GM19455 (cell line): ENCODE measurements around the gene MOB2.

Experiments used
- ATAC-seq: cut with Tn5 transposase; IDR thresholded peaks from one replicate; pipeline ENCODE4 v1.9.1; 2021; ENCODE audit not compliant: unreplicated experiment

MOB2 gene

DNA sequence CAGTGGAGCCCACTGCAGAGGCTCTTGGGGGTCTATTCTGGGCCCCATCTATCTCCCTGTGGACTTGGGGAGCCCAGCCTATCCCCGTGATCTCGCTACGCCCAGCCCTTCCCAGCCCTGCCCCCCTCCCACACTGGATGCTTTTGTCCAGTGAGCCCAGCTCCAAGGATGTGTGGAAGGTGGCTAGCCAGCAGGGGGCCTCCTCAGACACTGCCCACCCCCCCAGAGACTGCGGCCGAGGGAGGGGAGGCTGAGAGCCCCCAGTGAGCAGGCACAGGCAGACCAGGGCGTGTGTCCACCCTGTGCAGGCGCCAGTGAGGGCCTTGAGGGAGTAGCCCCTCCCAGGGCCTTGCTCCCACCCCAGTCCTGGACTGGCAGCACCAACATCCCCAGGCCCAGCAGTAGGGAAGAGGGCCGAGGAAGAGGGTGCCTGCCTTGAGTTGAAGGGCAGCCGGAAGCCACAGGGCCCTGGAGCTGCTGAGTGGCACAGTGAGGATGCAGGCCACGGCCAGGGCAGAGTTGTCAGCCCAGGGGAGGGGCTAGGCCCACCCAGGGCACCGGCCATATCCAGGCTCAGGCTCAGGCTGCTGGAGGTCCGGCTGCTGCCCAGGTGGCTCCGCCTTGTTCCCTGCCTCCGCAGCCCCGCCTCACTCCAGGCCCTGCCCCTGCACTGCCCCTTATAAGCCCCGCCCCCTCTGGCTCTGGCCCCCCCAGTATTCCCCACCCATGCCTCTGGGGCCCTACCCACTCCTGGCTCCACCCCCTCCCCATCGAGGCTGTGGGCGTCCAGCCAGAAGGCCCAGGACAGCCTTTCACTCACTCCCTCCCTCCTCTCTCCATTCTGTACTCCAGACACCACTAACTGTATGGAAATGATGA is 28.0 kb downstream of the MOB2 start:
- ATAC-seq, result no peak

DNA sequence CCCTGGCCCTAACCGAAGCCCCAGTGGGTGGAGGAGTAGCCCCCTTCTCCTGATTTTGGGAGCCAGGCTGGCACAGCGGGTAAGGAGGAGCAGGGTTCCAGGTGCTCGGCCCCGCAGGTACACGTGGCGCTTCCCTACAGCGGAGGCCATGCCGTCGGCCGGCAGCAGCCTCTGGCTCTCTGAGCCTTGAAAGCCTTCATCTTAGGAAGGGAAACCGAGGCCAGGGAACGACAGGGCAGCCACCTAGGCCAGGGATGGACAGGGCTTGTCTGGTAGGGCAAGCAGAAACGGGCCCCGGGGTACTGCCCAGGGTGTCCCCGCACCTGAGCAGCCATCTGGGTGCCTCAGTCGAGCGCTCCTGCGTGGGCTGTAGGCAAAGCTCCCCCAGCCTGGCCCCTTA is 28.7 kb downstream of the MOB2 start:
- no peak for ATAC-seq

DNA sequence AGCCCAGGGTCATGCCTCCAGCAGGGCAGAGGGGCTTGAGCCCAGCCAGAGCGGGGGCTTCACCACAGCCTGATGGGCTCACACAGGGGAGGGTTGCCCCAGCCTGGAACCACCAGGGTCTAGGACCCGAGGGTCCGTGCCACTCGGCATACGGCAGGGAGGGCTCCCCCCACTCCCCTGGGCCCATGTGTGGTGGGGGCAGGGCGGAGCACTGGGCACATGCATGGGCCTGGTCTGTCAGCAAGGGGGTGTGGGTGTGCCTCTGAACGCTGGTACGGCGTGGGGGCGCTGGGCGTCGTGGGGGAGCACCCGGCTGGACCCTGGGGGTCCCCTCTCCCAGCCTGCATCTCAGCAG is 29.3 kb downstream of the MOB2 start:
- ATAC-seq, result no peak

DNA sequence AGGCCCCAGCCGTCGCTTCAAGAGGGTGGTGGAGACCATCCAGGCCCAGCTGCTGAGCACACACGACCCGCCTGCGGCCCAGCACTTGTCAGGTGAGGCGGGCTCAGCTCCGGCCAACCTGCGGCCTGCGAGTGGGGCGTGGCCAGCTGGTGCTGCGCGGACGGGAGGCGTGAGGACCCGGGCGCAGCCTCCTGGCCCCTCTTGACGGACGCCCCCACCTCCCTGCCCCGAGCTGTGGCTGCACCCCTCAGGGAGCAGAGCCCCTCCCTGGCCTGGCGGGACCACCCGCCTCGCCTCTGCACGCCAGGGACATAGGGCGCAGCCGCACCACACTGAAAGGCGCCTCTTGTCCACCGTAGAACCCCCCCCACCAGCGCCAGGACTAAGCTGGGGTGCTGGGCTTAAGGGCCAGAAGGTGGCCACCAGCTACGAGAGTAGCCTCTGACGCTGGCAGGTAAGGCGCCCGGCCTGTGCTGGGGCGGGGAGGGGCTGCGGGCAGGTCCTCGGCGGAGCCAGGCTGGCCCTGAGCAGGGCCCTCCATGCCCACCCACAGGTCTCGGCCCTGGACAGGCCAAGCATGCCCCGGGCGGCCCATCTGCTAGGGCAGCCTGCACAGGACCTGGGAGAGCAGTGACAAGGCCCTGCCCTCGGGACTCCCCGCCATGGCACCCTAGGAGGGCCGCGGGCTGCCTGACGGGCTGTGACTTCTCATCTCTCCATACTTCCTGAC is 29.8 kb downstream of the MOB2 start:
- no peak for ATAC-seq

DNA sequence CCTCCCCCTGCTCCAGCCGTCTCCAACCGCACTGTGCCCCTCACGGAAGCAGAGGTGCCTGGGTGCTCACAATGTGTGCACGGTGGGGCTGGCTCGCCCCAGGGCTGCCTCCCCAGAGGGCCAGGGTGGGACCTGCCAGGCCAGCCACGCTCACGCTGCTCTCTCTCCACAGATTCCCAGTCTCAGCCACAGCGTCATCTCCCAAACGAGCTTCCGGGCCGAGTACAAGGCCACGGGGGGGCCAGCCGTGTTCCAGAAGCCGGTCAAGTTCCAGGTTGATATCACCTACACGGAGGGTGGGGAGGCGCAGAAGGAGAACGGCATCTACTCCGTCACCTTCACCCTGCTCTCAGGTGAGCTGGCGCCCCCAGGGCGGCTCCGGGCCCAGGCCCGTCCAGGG is 30.4 kb downstream of the MOB2 start:
- no peak for ATAC-seq

DNA sequence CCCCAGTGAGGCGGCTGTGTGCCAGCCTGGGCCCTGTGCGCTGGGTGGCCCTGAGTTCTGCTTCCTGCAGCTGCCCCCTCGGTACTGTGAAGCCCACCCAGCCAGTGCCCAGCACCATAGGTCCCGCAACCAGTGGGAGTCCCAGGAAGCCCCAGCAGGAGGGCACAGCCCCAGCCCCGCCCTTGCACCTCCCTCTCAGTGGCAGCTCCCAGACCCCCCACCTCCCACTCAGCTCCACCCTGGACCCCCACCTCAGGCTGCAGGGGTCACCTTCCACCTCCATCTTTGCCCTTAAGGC is 30.9 kb downstream of the MOB2 start:
- no peak for ATAC-seq

DNA sequence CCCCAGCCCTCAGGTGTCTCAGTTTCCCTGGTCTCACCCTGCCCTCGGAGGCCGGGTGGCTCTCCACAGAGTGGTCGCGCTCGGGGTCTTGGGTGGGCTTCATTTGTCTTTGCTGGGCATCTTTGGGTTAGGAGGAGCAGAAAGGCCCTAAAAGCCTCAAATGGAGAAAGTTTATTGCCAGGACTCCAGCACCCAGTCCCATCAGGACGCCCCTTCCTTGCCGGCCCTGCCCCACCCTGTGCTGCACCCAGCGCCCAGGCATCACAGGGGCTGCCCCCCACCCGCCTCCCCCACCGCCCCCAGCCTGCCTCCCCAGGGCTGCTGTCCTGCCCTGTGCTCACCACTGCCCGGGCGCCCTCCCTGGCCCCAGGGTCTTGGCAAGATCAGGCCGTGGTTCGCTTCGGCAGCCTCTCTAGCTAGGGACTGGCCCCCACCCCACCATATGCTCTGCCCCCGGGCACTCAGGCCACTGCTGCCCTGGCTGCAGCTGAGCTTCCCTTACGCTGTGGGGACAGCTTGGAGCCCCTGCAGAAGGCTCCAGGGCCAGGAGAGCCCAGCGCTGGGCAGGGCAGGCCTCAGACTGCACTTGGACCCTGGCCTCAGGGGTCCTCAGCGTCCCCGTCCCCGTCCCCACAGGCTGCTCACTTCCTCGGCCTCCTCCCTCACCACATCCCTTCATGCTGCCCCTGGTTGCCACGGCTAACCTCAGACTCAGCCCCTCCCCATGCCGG is 31.4 kb downstream of the MOB2 start:
- ATAC-seq, result no peak

DNA sequence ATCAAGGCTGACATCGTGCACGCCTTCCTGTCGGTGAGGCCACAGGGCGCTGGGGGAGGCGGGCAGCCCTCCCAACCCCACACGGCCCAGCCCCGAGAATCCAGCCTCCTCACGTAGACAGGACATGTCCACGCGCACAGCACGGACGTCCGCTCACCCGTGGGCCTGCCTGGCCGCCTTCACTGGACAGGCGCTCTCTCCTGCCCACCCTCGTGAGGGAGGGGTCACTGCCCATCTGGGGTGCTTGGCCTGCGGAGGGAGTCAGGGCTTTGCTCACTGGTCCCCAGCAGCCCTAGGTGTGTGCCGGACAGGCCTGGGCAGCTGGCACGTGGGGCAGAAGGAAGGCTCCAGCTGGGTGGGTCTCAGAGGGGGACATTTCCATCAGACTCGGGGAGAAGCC is 32.0 kb downstream of the MOB2 start:
- no peak for ATAC-seq

DNA sequence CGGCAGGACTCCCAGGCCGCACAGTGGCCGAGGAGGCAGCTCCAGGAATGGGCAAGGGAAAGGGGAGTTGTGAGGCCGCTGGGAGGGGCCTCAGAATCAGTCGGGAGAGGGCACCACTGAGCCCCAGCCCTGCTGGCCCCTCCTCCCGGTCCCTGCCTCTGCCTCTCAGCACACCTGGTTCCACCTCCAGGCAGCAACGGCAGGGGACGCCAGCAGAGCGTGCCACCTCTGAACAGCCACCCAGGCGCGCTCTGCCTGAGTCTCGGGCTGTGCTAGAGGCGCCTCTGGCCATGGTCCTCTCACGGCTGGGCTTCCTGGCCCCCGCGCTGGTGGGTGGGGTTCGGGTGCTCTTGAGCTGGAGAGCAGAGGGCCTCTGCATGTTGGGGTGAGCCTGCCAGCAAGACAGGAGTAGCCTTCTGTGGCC is 33.0 kb downstream of the MOB2 start:
- ATAC-seq, result no peak

DNA sequence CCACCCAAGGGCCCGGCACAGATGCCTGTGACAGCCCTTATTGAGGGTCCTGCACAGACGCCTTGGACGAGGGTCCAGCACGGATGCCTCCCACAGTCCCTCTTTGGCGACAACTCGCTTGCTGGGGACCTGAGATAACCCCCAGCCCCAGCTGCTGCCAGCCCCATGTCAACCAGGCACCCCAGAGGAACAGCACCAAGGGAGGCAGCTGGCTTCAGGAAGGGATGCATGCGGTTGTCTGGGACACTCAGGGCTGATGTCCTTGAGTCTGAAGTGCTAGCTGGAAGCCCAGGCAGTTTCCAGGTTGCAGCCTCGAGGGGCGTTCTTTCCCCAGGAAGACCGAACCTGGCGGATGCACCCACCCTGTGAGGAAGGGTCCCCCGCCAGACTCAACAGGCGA is 33.8 kb downstream of the MOB2 start:
- no peak for ATAC-seq

DNA sequence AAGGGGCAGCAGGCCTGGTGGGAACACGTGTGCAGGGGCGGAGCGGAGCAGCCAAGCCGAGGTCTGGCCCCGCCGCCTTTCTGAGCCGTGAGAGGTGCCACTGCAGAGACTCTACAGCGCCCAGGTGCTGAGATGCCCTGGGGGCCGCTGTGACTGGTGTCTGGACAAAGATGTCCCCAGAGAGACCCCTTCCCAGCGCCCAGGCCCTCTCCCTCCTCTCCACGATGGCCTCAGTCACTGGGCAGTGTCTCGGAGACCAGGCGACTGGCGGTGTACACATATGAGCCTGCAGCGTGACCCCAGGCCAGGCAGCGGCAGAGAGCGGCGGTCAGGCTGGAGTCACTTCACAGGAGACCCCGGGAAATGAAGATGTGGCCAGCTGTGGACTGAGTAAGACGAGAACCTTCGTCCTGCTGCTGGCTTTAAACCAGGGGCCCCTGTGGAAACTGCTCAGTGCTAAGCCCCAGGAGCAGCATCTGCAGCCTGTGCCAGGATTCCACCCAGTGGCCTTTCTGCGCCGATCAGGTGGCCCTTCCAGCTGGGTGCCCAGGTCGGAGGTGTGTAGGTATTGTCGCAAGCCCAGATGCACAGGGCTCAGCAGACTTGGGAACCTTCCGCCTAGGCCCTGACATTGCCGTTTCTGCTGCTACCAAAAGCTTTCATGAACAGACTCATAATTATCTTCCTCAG is 34.7 kb downstream of the MOB2 start:
- ATAC-seq, result no peak

DNA sequence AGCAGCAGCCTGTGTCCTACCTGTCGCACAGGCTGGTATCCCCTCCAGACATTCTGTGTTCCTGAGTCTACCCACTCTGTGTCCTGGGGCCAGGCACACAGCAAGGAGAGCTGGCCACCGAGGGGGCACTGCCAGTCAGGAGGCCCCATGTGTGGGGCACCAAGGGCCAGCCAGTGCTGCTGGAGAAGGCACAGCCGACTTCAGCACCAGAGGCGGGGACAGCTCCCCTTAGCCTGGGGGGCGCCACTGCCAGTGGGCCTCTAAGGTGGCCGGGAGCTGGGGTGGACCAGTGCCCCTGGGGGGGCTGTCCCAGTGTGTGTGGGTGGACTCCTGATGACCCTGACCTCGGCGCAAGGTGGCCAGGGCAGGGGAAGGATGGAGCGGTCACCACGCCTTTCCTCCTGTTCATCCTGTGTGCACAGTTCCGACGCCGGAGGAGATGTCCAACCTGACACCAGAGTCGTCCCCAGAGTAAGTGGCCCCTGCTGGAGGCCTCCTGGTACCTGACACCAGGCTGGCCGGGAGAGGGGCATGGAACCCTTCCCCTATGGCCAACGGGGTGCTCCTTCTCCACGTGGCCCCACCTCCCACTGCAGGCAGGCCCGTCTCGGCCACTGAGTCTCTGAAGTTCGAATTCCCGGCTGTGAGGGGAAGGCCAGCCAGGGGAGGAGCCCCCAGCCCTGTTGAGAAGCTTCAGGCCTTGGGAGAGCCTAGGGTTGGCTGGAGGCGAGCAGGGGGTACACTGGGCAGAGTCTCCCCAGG is 35.4 kb downstream of the MOB2 start:
- ATAC-seq, result no peak

DNA sequence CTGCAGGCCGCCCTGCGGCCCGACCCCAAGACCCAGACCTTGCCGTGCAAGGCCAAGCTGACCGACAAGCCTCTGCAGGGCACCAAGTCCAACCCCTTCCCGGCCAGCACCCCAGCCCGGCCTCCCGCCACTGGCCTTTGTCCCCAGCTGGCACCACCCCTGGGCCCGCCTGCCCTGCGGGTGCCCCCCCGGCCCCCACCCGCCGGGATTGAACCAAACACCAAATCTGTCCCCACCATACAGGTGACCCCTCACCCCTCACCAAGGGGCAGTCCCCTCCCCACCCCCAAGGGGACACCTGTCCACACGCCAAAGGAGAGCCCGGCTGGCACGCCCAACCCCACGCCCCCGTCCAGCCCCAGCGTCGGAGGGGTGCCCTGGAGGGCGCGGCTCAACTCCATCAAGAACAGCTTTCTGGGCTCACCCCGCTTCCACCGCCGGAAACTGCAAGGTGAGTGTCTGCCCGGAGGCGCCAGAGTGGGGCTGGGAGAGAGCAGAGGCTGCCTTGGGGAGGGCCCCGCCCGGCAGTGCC is 36.2 kb downstream of the MOB2 start:
- no peak for ATAC-seq

DNA sequence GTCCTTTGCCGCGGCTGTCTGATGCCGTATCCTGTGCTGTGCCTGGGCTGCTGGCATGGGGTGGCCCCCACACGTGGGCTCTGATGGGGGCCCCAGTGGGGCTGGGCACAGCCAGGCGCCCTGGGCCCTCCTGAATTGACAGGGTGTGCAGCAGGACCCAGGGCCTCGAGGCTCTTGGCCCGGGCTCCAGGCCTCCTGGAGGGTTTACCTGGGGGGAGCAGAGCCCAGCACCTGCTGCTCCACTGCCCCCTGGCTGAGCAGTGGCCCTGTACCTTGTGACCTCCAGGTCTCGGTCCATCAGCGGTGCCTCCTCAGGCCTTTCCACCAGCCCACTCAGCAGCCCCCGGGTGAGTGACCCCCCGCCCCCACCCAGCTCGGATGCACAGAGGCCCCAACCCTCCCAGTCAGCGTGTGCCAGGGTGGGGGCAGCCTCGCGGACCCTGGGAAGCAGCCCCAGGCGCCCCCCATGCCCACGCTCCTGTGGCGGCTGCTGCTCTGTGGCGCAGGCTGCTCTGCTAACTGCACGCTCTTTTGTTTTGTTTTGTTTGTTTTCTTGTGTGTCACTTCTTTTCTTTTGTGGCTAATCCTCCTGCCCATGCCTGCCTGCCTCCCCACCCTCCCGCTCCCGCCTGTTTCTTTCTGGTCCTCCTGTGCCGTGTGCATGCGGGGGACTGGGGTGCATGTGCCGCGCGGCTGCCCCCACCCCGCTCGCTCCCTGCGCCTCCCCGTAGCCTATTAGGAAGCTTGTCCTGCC is 36.9 kb downstream of the MOB2 start:
- ATAC-seq, result no peak

DNA sequence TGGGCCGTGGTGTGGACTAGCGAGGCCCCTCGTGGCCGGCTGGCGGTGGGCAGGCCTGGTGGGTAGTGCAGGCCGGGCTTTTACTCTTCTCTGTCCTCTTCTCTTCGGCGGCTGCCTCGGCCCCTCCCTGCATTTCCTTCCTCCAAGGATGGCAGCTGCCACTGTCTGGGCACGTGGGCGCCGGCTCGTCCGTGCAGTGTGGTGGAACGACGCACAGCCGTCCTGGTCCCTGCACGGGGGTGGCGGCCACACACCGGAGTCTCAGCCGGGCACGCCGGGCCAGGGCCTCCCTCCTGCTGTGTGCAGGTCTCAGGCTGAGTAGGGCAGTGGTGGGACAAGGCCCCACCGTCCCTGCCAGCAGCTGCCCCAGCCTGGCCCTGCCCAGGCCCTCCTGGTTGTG is 37.7 kb downstream of the MOB2 start:
- ATAC-seq, result no peak

DNA sequence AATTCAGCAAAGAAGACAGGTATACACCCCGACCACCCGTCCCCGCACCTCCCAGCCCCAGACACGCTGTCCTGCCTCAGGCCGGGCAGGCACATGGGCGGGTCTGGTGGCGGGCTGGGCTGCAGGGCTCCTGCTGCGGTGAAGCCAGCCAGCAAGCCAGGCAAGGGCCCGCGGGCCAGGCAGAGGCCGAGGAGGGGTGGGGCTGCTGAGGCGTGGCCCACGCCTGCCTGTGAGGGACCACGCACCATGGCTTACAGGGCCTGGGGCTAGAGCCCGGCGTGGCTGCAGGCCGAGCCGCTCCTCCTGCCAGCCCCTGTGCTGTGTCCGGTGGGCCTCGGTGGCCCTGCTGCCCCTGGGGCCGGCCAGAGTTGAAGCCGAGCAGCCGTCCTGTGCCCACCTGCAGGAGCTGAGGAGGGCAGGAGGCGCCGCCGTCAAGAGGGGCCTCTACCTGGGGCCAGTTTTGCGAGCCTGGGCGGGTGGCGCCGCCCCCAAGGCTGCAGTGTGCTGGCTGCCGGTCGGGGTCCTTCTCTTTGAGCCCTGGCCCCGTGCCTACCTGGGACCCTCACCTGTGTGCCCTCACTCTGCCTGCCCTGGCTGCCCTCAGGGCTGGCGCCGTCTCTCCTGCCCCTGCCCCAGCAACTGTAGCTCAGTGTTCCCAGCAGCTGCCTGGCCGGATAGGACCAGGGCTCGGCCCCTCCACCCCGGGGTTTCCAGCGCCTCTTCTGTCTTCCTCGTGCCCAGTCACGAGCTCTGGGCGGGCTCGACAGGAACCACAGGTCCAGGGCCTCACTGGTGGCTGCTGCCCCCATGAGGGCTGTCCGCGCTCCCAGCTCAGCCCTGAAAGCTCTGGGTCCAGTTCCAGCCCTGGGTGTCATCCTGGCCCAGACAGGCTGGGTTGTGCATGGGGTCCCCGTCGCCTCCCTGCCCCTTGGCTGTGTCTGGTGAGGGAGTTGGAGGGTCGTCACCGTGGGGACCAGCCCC is 38.4 kb downstream of the MOB2 start:
- ATAC-seq, result no peak

DNA sequence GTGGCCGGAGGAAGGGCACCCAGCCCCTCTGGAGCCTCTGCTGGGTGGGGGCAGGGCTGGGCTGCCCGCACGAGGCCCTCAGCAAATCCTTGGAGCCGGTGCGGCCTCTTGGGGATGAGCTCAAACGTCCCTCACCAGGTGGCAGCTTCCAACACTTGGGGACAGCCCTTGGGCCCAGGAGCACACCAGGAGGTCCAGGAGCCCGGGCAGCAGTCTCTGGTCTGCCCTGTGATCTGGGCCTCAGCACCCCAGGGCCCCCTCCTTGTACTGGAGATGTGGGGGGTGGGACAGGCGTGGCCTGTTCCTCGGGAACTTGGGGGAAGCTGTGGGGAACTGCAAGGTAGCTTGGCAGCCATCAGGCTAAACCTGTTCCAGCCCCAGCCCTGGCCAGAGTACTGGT is 40.0 kb downstream of the MOB2 start:
- no peak for ATAC-seq

DNA sequence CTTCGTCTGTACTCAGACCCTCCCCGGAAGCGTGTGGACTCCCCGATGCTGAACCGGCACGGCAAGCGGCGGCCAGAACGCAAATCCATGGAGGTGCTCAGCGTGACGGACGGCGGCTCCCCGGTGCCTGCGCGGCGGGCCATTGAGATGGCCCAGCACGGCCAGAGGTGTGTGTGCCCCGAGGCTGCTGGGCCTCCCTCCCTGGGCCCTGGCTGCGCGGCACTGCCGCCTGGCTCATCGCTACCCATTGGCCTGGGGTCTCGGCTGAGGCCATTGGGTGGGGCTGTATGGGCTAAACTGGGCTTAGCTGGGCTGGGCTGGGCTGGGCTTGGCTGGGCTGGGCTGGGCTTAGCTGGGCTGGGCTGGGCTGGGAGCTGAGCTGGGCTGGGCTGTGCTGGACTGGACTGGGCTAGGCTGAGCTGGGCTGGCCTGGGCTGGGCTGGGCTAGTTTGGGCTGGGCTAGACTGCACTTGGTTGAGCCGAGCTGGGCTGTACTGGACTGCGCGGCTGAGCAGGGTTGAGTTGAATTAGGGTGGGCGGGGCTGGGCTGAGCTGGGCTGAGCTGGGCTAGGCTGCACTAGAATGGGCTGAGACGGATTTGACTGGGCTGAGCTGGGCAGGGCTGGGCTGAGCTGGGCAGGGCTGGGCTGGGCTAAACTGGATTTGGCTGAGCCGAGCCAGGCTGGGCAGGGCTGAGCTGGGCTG is 40.7 kb downstream of the MOB2 start:
- ATAC-seq, result no peak
